ENCODE measurements around the gene LCE7A.

Gene LCE7A

DNA sequence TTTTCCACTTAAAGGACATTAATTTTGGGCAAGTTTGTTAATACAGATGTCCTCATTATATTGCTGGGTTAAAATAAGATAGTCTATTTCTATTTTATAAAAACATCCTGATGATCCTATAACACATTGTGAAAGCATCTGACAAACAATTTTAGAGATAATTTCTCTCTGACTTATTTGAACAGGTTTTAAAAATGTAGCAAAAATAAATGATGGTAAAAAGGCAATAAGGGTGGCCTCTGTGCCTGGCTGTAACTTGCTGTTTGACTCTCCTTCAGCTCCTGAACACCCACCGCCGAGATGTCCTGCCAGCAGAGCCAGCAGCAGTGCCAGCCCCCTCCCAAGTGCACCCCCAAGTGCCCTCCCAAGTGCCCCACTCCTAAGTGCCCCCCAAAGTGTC, 32.6 kb upstream of the LCE7A start, which contains the start of gene LCE1A:
LCE1A (plus strand) TSS at position 301 of the 400 bp plus-strand sequence; CDS start at position 301, 0 bp downstream.
- no peak for DNase-seq
- Histone ChIP-seq H3K27me3 (ENCODE audit: insufficient read depth, low read length, poor library complexity) (no peaks in the 10 kb centered on the region), H2BK120ac (ENCODE audit: low read depth, low read length) (no peak within 1 kb of the TSS), H3K4me2 (ENCODE audit: low read length) (no peak within 1 kb of the TSS), H3K79me2 (ENCODE audit: control insufficient read depth, insufficient read depth, low read length) (no peaks in the 10 kb centered on the region), H3K56ac (ENCODE audit: low read length) (no peak within 1 kb of the TSS), H4K5ac (ENCODE audit: low read length) (no peak within 1 kb of the TSS), H3K9ac (ENCODE audit: low read length) (no peak within 1 kb of the TSS), H3K79me1 (ENCODE audit: low read length) (no peaks in the 10 kb centered on the region), H3K4me3 (ENCODE audit: low read length) (no peak within 1 kb of the TSS), H2BK15ac (replicated peaks; ENCODE audit: low read depth) (no peak within 1 kb of the TSS), H4K8ac (ENCODE audit: low read depth, low read length) (no peak within 1 kb of the TSS), H2AK5ac (ENCODE audit: low read length) (no peak within 1 kb of the TSS), H3K4me1 (ENCODE audit: control insufficient read depth, low read depth, low read length) (no peaks in the 10 kb centered on the region), H3K36me3 (ENCODE audit: control insufficient read depth, insufficient read depth, low read length) (no peaks in the 10 kb centered on the region), H3K18ac (ENCODE audit: low read length) (no peak within 1 kb of the TSS), H2BK5ac (ENCODE audit: low read length) (no peak within 1 kb of the TSS), H3K4ac (ENCODE audit: low read depth, low read length) (no peak within 1 kb of the TSS), H3K27ac (ENCODE audit: low read depth, low read length) (no peak within 1 kb of the TSS), H3K23ac (ENCODE audit: low read length) (no peak within 1 kb of the TSS)
- WGBS (ENCODE audit: extremely low coverage, insufficient coverage, low lambda C conversion rate), result no CpG with 5 or more reads among the region's 2 CpGs

DNA sequence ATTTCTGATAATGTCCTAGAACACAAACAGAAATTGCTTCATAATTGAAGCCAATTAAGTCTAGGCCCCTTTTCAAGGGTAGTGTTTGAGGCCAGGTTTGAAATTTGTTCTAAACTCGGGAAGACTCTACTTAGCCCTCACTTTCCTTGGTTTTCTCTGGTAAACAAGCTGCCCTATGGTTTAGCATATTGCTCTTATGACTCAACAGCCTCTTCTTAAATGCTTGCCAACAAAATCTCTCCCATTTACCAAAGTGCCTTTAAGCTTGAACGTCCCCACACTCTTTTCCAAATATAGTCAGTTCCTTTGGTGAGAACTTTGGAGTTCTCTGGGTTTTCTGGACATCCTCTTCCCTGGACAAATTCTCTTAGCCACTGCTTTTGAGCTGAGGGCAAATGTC, 22.9 kb upstream of the LCE7A start:
- H3K79me1 ChIP-seq (ENCODE audit: low read length), result no peaks in the 10 kb centered on the region
- H2AK5ac ChIP-seq (ENCODE audit: low read length), result no peak overlapping the region
- no peaks in the 10 kb centered on the region for H3K4me1 ChIP-seq (ENCODE audit: control insufficient read depth, low read depth, low read length)
- no peaks in the 10 kb centered on the region for H3K36me3 ChIP-seq (ENCODE audit: control insufficient read depth, insufficient read depth, low read length)
- H3K18ac ChIP-seq (ENCODE audit: low read length), result no peak overlapping the region
- no peak overlapping the region for H2BK5ac ChIP-seq (ENCODE audit: low read length)
- no peak overlapping the region for H3K56ac ChIP-seq (ENCODE audit: low read length)
- H3K79me2 ChIP-seq (ENCODE audit: control insufficient read depth, insufficient read depth, low read length), result no peaks in the 10 kb centered on the region
- H3K27ac ChIP-seq (ENCODE audit: low read depth, low read length), result no peak overlapping the region
- no peak overlapping the region for H3K4me2 ChIP-seq (ENCODE audit: low read length)
- H3K4ac ChIP-seq (ENCODE audit: low read depth, low read length), result no peak overlapping the region
- H4K8ac ChIP-seq (ENCODE audit: low read depth, low read length), result no peak overlapping the region
- H3K23ac ChIP-seq (ENCODE audit: low read length), result no peak overlapping the region
- H3K4me3 ChIP-seq (ENCODE audit: low read length), result no peak overlapping the region
- H3K27me3 ChIP-seq (ENCODE audit: insufficient read depth, low read length, poor library complexity), result no peaks in the 10 kb centered on the region
- WGBS (ENCODE audit: extremely low coverage, insufficient coverage, low lambda C conversion rate), result no CpG with 5 or more reads among the region's 2 CpGs
- no peak overlapping the region for H3K9ac ChIP-seq (ENCODE audit: low read length)
- H2BK120ac ChIP-seq (ENCODE audit: low read depth, low read length), result no peak overlapping the region
- no peak overlapping the region for H4K5ac ChIP-seq (ENCODE audit: low read length)
- H2BK15ac ChIP-seq (replicated peaks; ENCODE audit: low read depth), result no peak overlapping the region
- no peak for DNase-seq

DNA sequence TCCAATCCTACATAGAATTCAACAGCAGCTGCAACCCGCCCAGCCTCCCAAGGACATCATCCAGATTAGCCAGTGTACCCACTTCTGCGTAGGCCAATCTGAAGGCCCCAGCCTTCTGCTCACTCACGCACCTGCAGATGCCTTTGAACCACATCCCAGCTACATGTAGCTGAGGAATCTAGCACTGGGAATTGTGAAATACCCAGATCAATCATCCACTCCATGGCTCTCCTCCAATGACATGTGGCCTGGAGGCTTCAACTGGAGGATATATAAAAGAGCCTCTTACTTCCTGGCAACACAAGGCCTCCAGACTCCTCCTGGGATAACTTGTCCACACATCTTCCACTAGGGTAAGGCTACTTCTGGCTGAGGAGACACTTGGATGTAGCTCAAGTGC, 17.2 kb upstream of the LCE7A start, which contains the start of gene LCE6A:
LCE6A (plus strand) TSS at position 301 of the 400 bp plus-strand sequence. CDS start 665 bp downstream, outside the sequence.
- H4K5ac ChIP-seq (ENCODE audit: low read length), result no peak within 1 kb of the TSS
- no peaks in the 10 kb centered on the region for H3K27me3 ChIP-seq (ENCODE audit: insufficient read depth, low read length, poor library complexity)
- no peaks in the 10 kb centered on the region for H3K36me3 ChIP-seq (ENCODE audit: control insufficient read depth, insufficient read depth, low read length)
- no peak within 1 kb of the TSS for H3K9ac ChIP-seq (ENCODE audit: low read length)
- H3K27ac ChIP-seq (ENCODE audit: low read depth, low read length), result no peak within 1 kb of the TSS
- no peaks in the 10 kb centered on the region for H3K4me1 ChIP-seq (ENCODE audit: control insufficient read depth, low read depth, low read length)
- no peak within 1 kb of the TSS for H3K4ac ChIP-seq (ENCODE audit: low read depth, low read length)
- H3K4me3 ChIP-seq (ENCODE audit: low read length), result no peak within 1 kb of the TSS
- no peaks in the 10 kb centered on the region for H3K79me2 ChIP-seq (ENCODE audit: control insufficient read depth, insufficient read depth, low read length)
- no peak within 1 kb of the TSS for H3K4me2 ChIP-seq (ENCODE audit: low read length)
- no peak for DNase-seq
- H4K8ac ChIP-seq (ENCODE audit: low read depth, low read length), result no peak within 1 kb of the TSS
- no peak within 1 kb of the TSS for H3K18ac ChIP-seq (ENCODE audit: low read length)
- H2AK5ac ChIP-seq (ENCODE audit: low read length), result no peak within 1 kb of the TSS
- no peak within 1 kb of the TSS for H3K56ac ChIP-seq (ENCODE audit: low read length)
- H2BK120ac ChIP-seq (ENCODE audit: low read depth, low read length), result no peak within 1 kb of the TSS
- H3K23ac ChIP-seq (ENCODE audit: low read length), result no peak within 1 kb of the TSS
- H3K79me1 ChIP-seq (ENCODE audit: low read length), result no peaks in the 10 kb centered on the region
- WGBS (ENCODE audit: extremely low coverage, insufficient coverage, low lambda C conversion rate), result no CpG with 5 or more reads among the region's 3 CpGs
- no peak within 1 kb of the TSS for H2BK15ac ChIP-seq (replicated peaks; ENCODE audit: low read depth)
- no peak within 1 kb of the TSS for H2BK5ac ChIP-seq (ENCODE audit: low read length)

DNA sequence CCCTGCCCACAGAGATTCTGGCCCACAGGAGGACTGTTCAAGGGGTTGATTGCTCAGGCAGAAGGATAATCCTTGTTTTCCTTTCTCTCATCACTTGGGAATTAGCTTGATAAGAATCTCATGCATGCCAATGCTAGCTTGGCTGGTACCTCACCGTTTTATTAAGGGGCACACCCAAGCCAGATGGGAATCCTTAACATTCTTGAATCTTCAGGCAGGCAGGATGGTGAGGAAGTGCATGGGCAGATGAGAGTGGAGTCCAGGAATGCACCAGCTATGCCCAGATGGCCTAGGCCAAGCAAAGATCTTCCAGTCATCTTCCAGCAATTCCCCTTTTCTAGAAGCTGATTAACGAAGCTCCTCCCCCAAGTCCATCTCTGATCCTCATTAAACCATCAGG, 4.1 kb upstream of the LCE7A start:
- Histone ChIP-seq H3K9ac (ENCODE audit: low read length) (no peak overlapping the region), H3K4ac (ENCODE audit: low read depth, low read length) (no peak overlapping the region), H3K27me3 (ENCODE audit: insufficient read depth, low read length, poor library complexity) (no peaks in the 10 kb centered on the region), H3K27ac (ENCODE audit: low read depth, low read length) (no peak overlapping the region), H2BK120ac (ENCODE audit: low read depth, low read length) (no peak overlapping the region), H3K56ac (ENCODE audit: low read length) (no peak overlapping the region), H3K18ac (ENCODE audit: low read length) (no peak overlapping the region), H3K4me1 (ENCODE audit: control insufficient read depth, low read depth, low read length) (no peaks in the 10 kb centered on the region), H4K8ac (ENCODE audit: low read depth, low read length) (no peak overlapping the region), H4K5ac (ENCODE audit: low read length) (no peak overlapping the region), H3K36me3 (ENCODE audit: control insufficient read depth, insufficient read depth, low read length) (no peaks in the 10 kb centered on the region), H3K79me1 (ENCODE audit: low read length) (no peaks in the 10 kb centered on the region), H3K23ac (ENCODE audit: low read length) (no peak overlapping the region), H3K4me3 (ENCODE audit: low read length) (no peak overlapping the region), H3K79me2 (ENCODE audit: control insufficient read depth, insufficient read depth, low read length) (no peaks in the 10 kb centered on the region), H3K4me2 (ENCODE audit: low read length) (no peak overlapping the region), H2BK15ac (replicated peaks; ENCODE audit: low read depth) (no peak overlapping the region), H2AK5ac (ENCODE audit: low read length) (no peak overlapping the region), H2BK5ac (ENCODE audit: low read length) (no peak overlapping the region)
- DNase-seq, result no peak
- no CpG with 5 or more reads among the region's 2 CpGs for WGBS (ENCODE audit: extremely low coverage, insufficient coverage, low lambda C conversion rate)

DNA sequence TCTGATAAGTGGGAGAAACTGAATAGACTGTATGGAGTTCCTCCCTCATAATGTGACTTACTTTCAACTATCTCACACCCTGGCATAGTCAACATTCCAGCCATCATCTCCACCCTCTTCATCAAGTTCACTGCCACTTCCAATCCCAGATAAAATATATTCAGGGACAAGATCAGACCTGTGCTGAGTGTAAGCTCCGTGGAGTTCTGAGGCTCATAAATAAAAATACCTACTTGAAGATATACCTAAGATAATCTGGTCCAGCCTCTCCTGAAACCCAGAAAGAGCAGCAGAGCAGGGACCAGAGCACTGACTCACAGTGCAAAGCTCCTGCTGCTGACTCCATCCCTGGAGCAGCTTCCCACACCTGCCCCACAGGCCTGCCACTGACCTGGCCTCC, 1.7 kb upstream of the LCE7A start:
- Histone ChIP-seq H3K4me1 (ENCODE audit: control insufficient read depth, low read depth, low read length) (no peaks in the 10 kb centered on the region), H2AK5ac (ENCODE audit: low read length) (no peak overlapping the region), H3K56ac (ENCODE audit: low read length) (no peak overlapping the region), H3K23ac (ENCODE audit: low read length) (no peak overlapping the region), H2BK15ac (replicated peaks; ENCODE audit: low read depth) (no peak overlapping the region), H3K4me3 (ENCODE audit: low read length) (no peak overlapping the region), H3K18ac (ENCODE audit: low read length) (no peak overlapping the region), H2BK120ac (ENCODE audit: low read depth, low read length) (no peak overlapping the region), H3K9ac (ENCODE audit: low read length) (no peak overlapping the region), H4K5ac (ENCODE audit: low read length) (no peak overlapping the region), H3K27me3 (ENCODE audit: insufficient read depth, low read length, poor library complexity) (no peaks in the 10 kb centered on the region), H3K79me1 (ENCODE audit: low read length) (no peaks in the 10 kb centered on the region), H3K4me2 (ENCODE audit: low read length) (no peak overlapping the region), H3K27ac (ENCODE audit: low read depth, low read length) (no peak overlapping the region), H3K79me2 (ENCODE audit: control insufficient read depth, insufficient read depth, low read length) (no peaks in the 10 kb centered on the region), H3K4ac (ENCODE audit: low read depth, low read length) (no peak overlapping the region), H4K8ac (ENCODE audit: low read depth, low read length) (no peak overlapping the region), H3K36me3 (ENCODE audit: control insufficient read depth, insufficient read depth, low read length) (no peaks in the 10 kb centered on the region), H2BK5ac (ENCODE audit: low read length) (no peak overlapping the region)
- WGBS (ENCODE audit: extremely low coverage, insufficient coverage, low lambda C conversion rate), result no CpG with 5 or more reads among the region's 1 CpG
- DNase-seq, result no peak

DNA sequence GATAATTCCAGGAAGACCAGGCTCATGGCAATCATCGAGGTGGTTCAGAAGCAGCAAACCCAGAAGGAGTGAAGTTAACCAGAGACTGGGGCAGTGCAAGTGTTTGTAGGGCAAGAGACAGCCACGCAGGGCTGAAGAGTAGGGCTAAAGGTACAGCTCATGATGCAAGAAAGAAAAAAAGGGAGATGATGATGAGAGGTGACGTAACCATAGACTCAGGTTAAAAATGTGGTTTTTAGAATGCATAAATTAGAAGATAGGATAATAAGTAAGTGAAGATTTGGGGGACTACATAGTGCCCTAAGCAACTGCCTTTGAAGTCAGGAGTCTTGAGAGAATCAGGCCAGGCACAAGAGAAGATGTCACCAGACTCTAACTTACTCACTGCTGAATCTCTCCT, 333 bp downstream of the LCE7A start:
- Histone ChIP-seq H3K4me1 (ENCODE audit: control insufficient read depth, low read depth, low read length) (no peaks in the 10 kb centered on the region), H3K23ac (ENCODE audit: low read length) (no peak overlapping the region)

More for the DNA sequence above, 333 bp downstream of the LCE7A start:
- no peak overlapping the region for H4K5ac ChIP-seq (ENCODE audit: low read length)
- H3K27ac ChIP-seq (ENCODE audit: low read depth, low read length), result no peak overlapping the region
- no peak overlapping the region for H2BK5ac ChIP-seq (ENCODE audit: low read length)
- no peak overlapping the region for H2BK15ac ChIP-seq (replicated peaks; ENCODE audit: low read depth)
- no peak for DNase-seq
- H3K56ac ChIP-seq (ENCODE audit: low read length), result no peak overlapping the region
- no peak overlapping the region for H2BK120ac ChIP-seq (ENCODE audit: low read depth, low read length)
- H3K36me3 ChIP-seq (ENCODE audit: control insufficient read depth, insufficient read depth, low read length), result no peaks in the 10 kb centered on the region
- no peaks in the 10 kb centered on the region for H3K79me1 ChIP-seq (ENCODE audit: low read length)
- no peak overlapping the region for H2AK5ac ChIP-seq (ENCODE audit: low read length)
- no peak overlapping the region for H3K9ac ChIP-seq (ENCODE audit: low read length)
- no peaks in the 10 kb centered on the region for H3K79me2 ChIP-seq (ENCODE audit: control insufficient read depth, insufficient read depth, low read length)
- H3K4ac ChIP-seq (ENCODE audit: low read depth, low read length), result no peak overlapping the region
- H3K18ac ChIP-seq (ENCODE audit: low read length), result no peak overlapping the region
- H3K4me2 ChIP-seq (ENCODE audit: low read length), result no peak overlapping the region
- no peak overlapping the region for H4K8ac ChIP-seq (ENCODE audit: low read depth, low read length)
- no peak overlapping the region for H3K4me3 ChIP-seq (ENCODE audit: low read length)
- H3K27me3 ChIP-seq (ENCODE audit: insufficient read depth, low read length, poor library complexity), result no peaks in the 10 kb centered on the region
- WGBS (ENCODE audit: extremely low coverage, insufficient coverage, low lambda C conversion rate), result 100% methylated on average over 1 of the region's 3 CpGs

Data from mesendoderm (in vitro differentiated cells).